Ovary (tissue), 9 donors: Measurements from ENCODE around the gene FFAR2. TPM values are rescaled to one million over a fixed set of nuclear protein-coding genes. Genes with fewer than 3 reads are reported as not detected.

Source experiments
- DNase-seq, 5 donors: peaks; one replicate each; pipeline ENCODE4 v3.0.0-alpha.2; 2019 to 2020
- H3K27ac ChIP-seq, 2 donors: fragments of 200-600 bp; one replicate each; pipeline versions ENCODE4 v1.5.1 to v1.8.0; 2019 to 2022
- H3K27me3 ChIP-seq: fragments of 200-600 bp; one replicate; pipeline ENCODE4 v1.8.0; 2022
- H3K36me3 ChIP-seq: fragments of 200-600 bp; sonication (generic); one replicate; pipeline ENCODE4 v1.5.1; 2019
- H3K4me1 ChIP-seq: one replicate; pipeline ENCODE4 v1.8.1; 2013; ENCODE audit warnings: mild to moderate bottlenecking, moderate library complexity; ENCODE audit not compliant: insufficient read depth
- H3K4me3 ChIP-seq: fragments of 200-600 bp; sonication (generic); one replicate; pipeline ENCODE4 v1.5.1; 2017
- H3K9me3 ChIP-seq, 2 donors: fragments of 200-600 bp in 1 of 2; sonication (generic) in 1 of 2; one replicate each; pipeline versions ENCODE4 v1.5.1 to v1.8.1; 2013 to 2019; ENCODE audit warnings: mild to moderate bottlenecking in 1 of 2, moderate library complexity in 1 of 2
- CTCF ChIP-seq, 3 donors: fragments of 450-650 bp in 2 of 3; fragments of 200-600 bp in 1 of 3; IDR thresholded peaks; one replicate each; pipeline versions ENCODE4 v1.5.1 to v1.8.0; 2016 to 2022; ENCODE audit warnings: antibody characterized with exemption in 3 of 3, mild to moderate bottlenecking in 1 of 3
- EP300 ChIP-seq: sonication (generic); formaldehyde crosslinking; IDR thresholded peaks from one replicate; pipeline ENCODE4 v1.6.1; 2017; ENCODE audit warnings: antibody characterized with exemption
- POLR2A ChIP-seq: fragments of 450-650 bp; IDR thresholded peaks from one replicate; pipeline ENCODE4 v1.6.1; 2017; ENCODE audit warnings: antibody characterized with exemption, mild to moderate bottlenecking, moderate library complexity
- WGBS, 3 donors: extraction: QIAGEN DNeasy Blood & Tissue Kit in 1 of 3; methylation state at CpG; one replicate each; pipeline versions ENCODE4 v1.1.5 to v1.1.7; 2013 to 2017; 5-methylcytosine and 5-hydroxymethylcytosine counted together
- intact Hi-C, 4 donors: fragments of 100-400 bp; cut with DNase I; formaldehyde crosslinking; loops; one replicate each; pipeline versions ENCODE4 v1.11.0 to v1.15.1; 2022 to 2023
- polyA plus RNA-seq, 2 donors: library from polyadenylated mRNA; stranded (reverse); fragments of 200-250 nt in 1 of 2; fragments of 350-450 nt in 1 of 2; fragmentation: Illumina TruSeq in 1 of 2; extraction: RNeasy Lipid Tissue Mini Kit (QIAGEN cat#74804) in 1 of 2; gene quantifications; one replicate each; pipeline ENCODE4 v1.2.3, GENCODE V29; 2013 to 2014
- total RNA-seq, 7 donors: library from RNA; depleted of rRNA in 2 of 7; stranded (reverse); fragments of >200 nt in 2 of 7; fragmentation: NEBNext Ultra II Directional in 3 of 7; extraction: Animal tissue kit (Norgen Biotek cat#: 25700) in 3 of 7; gene quantifications; one replicate each; pipeline versions ENCODE4 v1.1.0 to v1.2.4, GENCODE V29; 2016 to 2023
- donor health status: DM: no; HTN: no; CAD: no; lungs with moderate emphysema.
- donor health status: DM: no; HTN: no; CAD: no.
- donor health status: Bipolar disorder and iron deficiency.
- donor health status: DM: yes; HTN: yes; CAD: no.
- donor health status: DM: no; HTN: no; CAD: no.
- donor health status: DM: yes; HTN: yes; CAD: no.

FFAR2 gene
- total and polyA plus RNA-seq, 9 donors = 0.20 to 0.47 (median 0.32) TPM; not detected in 5

GRCh38 chr19:35433448-35433847, 14.6 kb upstream of the FFAR2 start:
- H3K4me3 ChIP-seq = no peak overlapping the region
- H3K9me3 ChIP-seq = no peaks in the 10 kb centered on the region
- DNase-seq = no peak
- H3K27ac ChIP-seq = no peak overlapping the region
- TF ChIP-seq EP300 (no peak), POLR2A (no peak), CTCF (IDR thresholded peaks at IDR 0.05) (no peak)
- H3K4me1 ChIP-seq = peaks cover 22% of the 10 kb centered on the region
- intact Hi-C loops = no loop called here
- no peaks in the 10 kb centered on the region for H3K36me3 ChIP-seq
- WGBS, 3 donors = 92 to 97% (median 95%) methylated on average over 7 of the region's 7 CpGs
- H3K27me3 ChIP-seq = no peaks in the 10 kb centered on the region

GRCh38 chr19:35435896-35436295, 12.2 kb upstream of the FFAR2 start:
- intact Hi-C loops = no loop called here
- Histone ChIP-seq H3K27me3 (no peaks in the 10 kb centered on the region), H3K9me3 (no peaks in the 10 kb centered on the region), H3K4me3 (no peak overlapping the region), H3K4me1 (peaks cover 17% of the 10 kb centered on the region), H3K27ac (no peak overlapping the region), H3K36me3 (no peaks in the 10 kb centered on the region)
- WGBS, 3 donors = 67 to 79% (median 75%) methylated on average over 3 of the region's 3 CpGs
- no peak for DNase-seq
- TF ChIP-seq POLR2A (no peak), EP300 (no peak), CTCF (IDR thresholded peaks at IDR 0.05) (no peak)

- no peaks in the 10 kb centered on the region for H3K36me3 ChIP-seq
- TF ChIP-seq EP300 = no peak
- TF ChIP-seq CTCF (IDR thresholded peaks at IDR 0.05) = no peak
- H3K4me3 ChIP-seq = no peak overlapping the region
- intact Hi-C loops = no loop called here
- H3K27ac ChIP-seq = peak overlapping the region in 1 of 2 donors; percentile 35
- H3K4me1 ChIP-seq = peaks cover 17% of the 10 kb centered on the region
- H3K27me3 ChIP-seq = no peaks in the 10 kb centered on the region
- H3K9me3 ChIP-seq = no peaks in the 10 kb centered on the region
- 0 to 1% (median 1%) methylated on average over 17 of the region's 17 CpGs for WGBS, 3 donors
- DNase-seq = peak; percentile 36 to 62 (median 46)
Observed at GRCh38 chr19:35436477-35437405, 11.3 kb upstream of the FFAR2 start.

- intact Hi-C loops = no loop called here
- peak overlapping the region in 1 of 2 donors; percentile 35 for H3K27ac ChIP-seq
- peaks cover 17% of the 10 kb centered on the region for H3K4me1 ChIP-seq
- WGBS, 3 donors = 70 to 78% (median 77%) methylated on average over 15 of the region's 15 CpGs
- no peak for TF ChIP-seq POLR2A
- no peak for TF ChIP-seq CTCF (IDR thresholded peaks at IDR 0.05)
- TF ChIP-seq EP300 = no peak
- no peak for DNase-seq
- H3K36me3 ChIP-seq = no peaks in the 10 kb centered on the region
- no peaks in the 10 kb centered on the region for H3K9me3 ChIP-seq
- H3K4me3 ChIP-seq = no peak overlapping the region
- H3K27me3 ChIP-seq = no peaks in the 10 kb centered on the region
Observed at GRCh38 chr19:35437406-35437951, 10.6 kb upstream of the FFAR2 start.
